Measurements from ENCODE around the gene RABEPK. TPM values are rescaled to one million over a fixed set of nuclear protein-coding genes. Genes with fewer than 3 reads are reported as not detected.

The RABEPK gene
- polyA plus RNA-seq, 4 donors, result 19.5 to 23.6 (median 21.2) TPM

Other genes starting within 250 kb of the RABEPK start
- 10 to 100 TPM in 3 of 4 donors, 1 to 10 TPM in 1; 9.5 to 12.3 (median 10.8) TPM for gene SCAI, start 57.0 kb upstream of the RABEPK start, polyA plus RNA-seq (ENCODE audit: insufficient read length in 4 of 4)
- 10 to 100 TPM; 45.3 to 66.4 (median 54.4) TPM for gene PPP6C, start 10.7 kb upstream of the RABEPK start, polyA plus RNA-seq (ENCODE audit: insufficient read length in 4 of 4)
- 100 to 1,000 TPM; 334 to 484 (median 389) TPM for gene HSPA5, start 40.8 kb downstream of the RABEPK start, polyA plus RNA-seq (ENCODE audit: insufficient read length in 4 of 4)
- 10 to 100 TPM; 27.2 to 37.3 (median 31.2) TPM for gene GAPVD1, start 61.3 kb downstream of the RABEPK start, polyA plus RNA-seq (ENCODE audit: insufficient read length in 4 of 4)